ENCODE results near the gene RPS6KB1.
"Not testable (repeated sequence)": the region's sequence is repeated elsewhere in the genome, so short reads cannot be mapped to it uniquely, and the experiment has no call there.

Gene RPS6KB1

GRCh38 chr17:59892924-59893675, at the start of gene RPS6KB1, which contains the start of gene TUBD1:
RPS6KB1 (plus strand) TSS chr17:59893121; CDS start chr17:59893185, 64 bp downstream.
TUBD1 (minus strand) TSS chr17:59892943; CDS start chr17:59891002, 1,941 bp downstream.
- TF ChIP-seq, protein P1, sequence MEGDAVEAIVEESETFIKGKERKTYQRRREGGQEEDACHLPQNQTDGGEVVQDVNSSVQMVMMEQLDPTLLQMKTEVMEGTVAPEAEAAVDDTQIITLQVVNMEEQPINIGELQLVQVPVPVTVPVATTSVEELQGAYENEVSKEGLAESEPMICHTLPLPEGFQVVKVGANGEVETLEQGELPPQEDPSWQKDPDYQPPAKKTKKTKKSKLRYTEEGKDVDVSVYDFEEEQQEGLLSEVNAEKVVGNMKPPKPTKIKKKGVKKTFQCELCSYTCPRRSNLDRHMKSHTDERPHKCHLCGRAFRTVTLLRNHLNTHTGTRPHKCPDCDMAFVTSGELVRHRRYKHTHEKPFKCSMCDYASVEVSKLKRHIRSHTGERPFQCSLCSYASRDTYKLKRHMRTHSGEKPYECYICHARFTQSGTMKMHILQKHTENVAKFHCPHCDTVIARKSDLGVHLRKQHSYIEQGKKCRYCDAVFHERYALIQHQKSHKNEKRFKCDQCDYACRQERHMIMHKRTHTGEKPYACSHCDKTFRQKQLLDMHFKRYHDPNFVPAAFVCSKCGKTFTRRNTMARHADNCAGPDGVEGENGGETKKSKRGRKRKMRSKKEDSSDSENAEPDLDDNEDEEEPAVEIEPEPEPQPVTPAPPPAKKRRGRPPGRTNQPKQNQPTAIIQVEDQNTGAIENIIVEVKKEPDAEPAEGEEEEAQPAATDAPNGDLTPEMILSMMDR (IDR thresholded peaks at IDR 0.05; ENCODE audit: insufficient read depth, low read depth, low read length, missing control alignments): no peak
- peak within 1 kb of the TSS; percentile 74 for H3K4me3 ChIP-seq (ENCODE audit: low read depth, low read length)
- peak; percentile 100 for DNase-seq (ENCODE audit: low read depth)

DNA sequence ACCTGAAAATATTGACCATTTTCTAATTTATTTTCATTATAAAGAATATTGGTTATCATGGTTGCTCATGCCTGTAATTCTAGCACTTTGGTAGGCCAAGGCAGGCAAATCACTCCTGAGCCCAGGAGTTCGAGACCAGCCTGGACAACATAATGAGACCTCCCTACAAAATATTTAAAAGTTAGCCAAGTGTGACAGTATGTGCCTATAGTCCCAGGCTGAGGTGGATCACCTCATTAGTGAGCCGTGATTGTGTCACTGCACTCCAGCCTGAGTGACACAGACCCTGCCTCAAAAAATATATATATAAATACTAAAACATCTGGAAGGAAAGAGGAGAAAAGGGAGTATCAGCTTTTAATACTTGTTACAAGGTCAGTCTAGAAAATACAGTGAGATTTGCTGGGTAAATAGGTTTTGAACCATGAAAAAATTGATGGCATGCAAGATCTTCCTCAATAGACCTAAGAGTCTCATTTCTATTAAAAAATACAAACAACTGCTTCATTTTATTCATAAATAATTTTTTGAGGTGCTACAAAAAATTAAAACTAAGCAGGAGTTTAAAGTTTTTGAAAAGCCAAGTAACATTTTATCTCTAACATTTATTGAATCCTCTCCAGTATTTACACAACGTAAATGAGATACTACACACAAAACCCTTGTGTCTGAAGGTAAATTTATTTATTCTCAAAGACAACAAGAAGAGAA, 47.9 kb upstream of the RPS6KB1 start:
- peak; percentile 34 for DNase-seq (ENCODE audit: low read depth)
- no peak overlapping the region for H3K4me3 ChIP-seq (ENCODE audit: low read depth, low read length)
- TF ChIP-seq, protein P1 (IDR thresholded peaks at IDR 0.05; ENCODE audit: insufficient read depth, low read depth, low read length, missing control alignments): no peak

DNA sequence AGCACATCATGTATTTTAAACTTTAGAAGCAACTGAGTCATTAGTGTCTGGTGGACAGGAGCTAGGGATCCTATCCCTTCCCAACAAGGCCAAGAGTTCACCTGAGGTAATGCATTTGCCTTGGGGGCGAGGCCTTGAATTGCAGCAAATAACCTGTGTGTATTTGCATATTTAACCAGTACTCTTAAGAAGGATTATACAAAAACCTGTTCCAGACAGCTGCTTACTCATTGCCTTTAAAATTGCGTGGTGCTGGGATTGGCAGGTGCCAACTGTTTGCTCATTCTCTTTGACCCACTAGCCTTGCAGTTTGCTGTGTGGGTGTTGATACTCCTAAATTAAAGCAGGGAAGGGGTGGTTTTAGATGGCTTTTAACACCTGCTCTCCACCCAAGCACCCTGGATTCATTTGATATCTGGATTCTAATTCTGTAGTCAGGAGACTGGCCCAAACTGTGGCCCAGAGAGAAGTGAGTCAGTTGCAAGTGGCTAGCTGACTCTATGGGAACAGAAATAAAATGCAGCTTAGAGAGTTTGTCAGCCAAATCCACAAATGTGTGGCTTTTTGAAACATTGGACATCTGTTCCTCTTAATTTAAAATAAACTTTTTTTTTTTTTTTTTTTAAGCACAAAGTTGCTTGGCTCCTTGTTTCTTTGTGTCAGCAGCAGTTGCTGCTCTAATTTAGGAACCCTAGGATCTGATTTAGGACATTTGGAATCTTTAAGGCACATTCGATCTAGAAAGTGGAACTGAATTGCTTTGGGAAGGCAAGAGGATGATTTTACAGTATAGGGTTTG, 47.1 kb upstream of the RPS6KB1 start:
- DNase-seq (ENCODE audit: low read depth): peak; percentile 73
- TF ChIP-seq, protein P1 (IDR thresholded peaks at IDR 0.05; ENCODE audit: insufficient read depth, low read depth, low read length, missing control alignments): no peak
- peak overlapping the region; percentile 12; the same call in 1 of the 2 replicates for H3K4me3 ChIP-seq (ENCODE audit: low read depth, low read length)

DNA sequence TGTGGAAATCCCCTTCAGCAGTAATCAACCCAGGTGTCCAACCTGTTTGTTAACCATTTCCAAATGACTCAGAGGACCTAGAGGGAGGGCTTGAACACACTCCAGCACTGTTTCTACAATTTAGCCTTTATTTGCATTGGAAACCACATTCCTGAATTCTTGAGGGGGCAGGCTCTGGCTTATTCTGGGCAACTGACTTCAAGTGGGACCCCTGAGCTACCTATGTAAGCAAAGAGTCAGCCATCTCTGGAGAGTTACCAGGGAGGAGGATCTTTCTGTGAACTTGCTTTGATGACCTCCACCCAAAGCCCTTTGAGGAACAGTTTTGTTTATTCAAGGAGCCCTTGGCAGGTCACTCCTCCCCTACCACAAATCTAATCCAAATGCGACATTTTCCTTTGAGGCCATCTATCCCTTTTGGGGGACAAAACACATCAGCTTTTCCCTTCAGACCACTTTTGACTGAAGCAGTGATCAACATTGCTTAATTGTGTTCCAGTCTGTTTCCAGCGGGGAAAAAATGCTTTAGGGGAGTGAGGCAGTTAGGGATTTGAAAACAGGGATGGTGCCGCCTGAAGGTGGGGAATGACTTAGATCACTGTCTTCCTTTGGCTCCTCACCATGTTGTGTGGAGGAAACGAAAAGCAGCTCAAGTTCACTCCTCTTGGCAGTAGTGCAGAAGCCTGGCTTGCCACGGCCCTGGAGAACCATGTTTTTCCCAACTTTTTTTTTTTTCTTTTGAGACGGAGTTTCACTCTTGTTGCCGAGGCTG, 46.3 kb upstream of the RPS6KB1 start:
- TF ChIP-seq, protein P1 (IDR thresholded peaks at IDR 0.05; ENCODE audit: insufficient read depth, low read depth, low read length, missing control alignments): no peak
- peak; percentile 88 for DNase-seq (ENCODE audit: low read depth)
- H3K4me3 ChIP-seq (ENCODE audit: low read depth, low read length): peak overlapping the region; percentile 4; the same call in 1 of the 2 replicates

- DNase-seq (ENCODE audit: low read depth): no peak
- H3K4me3 ChIP-seq (ENCODE audit: low read depth, low read length): no peak overlapping the region
- TF ChIP-seq, protein P1 (IDR thresholded peaks at IDR 0.05; ENCODE audit: insufficient read depth, low read depth, low read length, missing control alignments): no peak
Measured at GRCh38 chr17:59848385-59848668, 44.6 kb upstream of the RPS6KB1 start.

DNA sequence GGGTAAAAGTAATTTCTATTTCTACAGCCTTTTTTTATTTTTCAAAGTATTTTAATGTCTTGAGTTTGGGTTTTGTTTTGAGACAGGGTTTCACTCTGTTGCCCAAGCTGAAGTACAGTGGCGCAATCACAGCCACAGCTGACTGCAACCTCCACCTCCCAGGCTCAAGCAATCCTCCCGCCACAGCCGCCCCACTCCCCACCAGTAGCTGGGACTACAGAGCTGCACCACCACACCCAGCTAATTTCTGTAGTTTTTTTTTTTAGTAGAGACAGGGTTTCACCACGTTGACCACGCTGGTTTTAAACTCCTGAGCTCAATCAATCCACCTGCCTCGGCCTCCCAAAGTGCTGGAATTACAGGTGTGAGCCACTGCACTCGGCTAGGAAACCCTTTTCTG, 44.1 kb upstream of the RPS6KB1 start:
- DNase-seq (ENCODE audit: low read depth): peak; percentile 93
- TF ChIP-seq, protein P1 (IDR thresholded peaks at IDR 0.05; ENCODE audit: insufficient read depth, low read depth, low read length, missing control alignments): no peak
- no peak overlapping the region for H3K4me3 ChIP-seq (ENCODE audit: low read depth, low read length)

DNA sequence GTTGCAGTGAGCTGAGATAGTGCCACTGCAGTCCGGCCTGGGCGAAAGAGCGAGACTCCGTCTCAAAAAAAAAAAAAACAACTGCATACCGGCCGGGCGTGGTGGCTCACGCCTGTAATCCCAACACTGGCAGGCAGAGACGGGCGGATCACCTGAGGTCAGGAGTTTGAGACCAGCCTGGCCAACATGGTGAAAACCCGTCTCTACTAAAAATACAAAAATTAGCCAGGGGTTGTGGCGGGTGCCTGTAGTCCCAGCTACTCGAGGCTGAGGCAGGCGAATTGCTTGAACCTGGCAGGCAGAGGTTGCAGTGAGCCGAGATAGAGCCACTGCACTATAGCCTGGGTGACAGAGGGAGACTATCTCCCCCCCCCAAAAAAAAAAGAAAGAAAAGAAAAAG, 42.6 kb upstream of the RPS6KB1 start:
- not testable (repeated sequence) for H3K4me3 ChIP-seq (ENCODE audit: low read depth, low read length); DNase-seq (ENCODE audit: low read depth)
